Activated CD4-positive, alpha-beta T cell treated with anti-CD3 and anti-CD28 coated beads, Interleukin-2, amount 10 ng/mL, durations not matched to agents 7 days and 5 days (primary cell): ENCODE results near the gene NLRC5. TPM values are rescaled to one million over a fixed set of nuclear protein-coding genes. Genes with fewer than 3 reads are reported as not detected.
A peak's percentile ranks its signal among the peaks of the same experiment; 100 is the strongest.
"Not testable (repeated sequence)": the region's sequence is repeated elsewhere in the genome, so short reads cannot be mapped to it uniquely, and the experiment has no call there.

ENCODE experiments used
- CTCF ChIA-PET: fragments of 350-600 bp; sonication (Branson Sonifier 250); formaldehyde crosslinking; loops from one replicate; lab custom pipeline; 2021; ENCODE audit warnings: antibody characterized with exemption; lab: Charles Lee
- POLR2A ChIA-PET: fragments of 350-600 bp; sonication (Branson Sonifier 250); formaldehyde crosslinking; loops from one replicate; lab custom pipeline; 2021; ENCODE audit warnings: antibody characterized with exemption; lab: Charles Lee
- DNase-seq: peaks from one replicate; pipeline ENCODE4 v3.0.0-alpha.2; 2020
- H3K27ac Mint-ChIP-seq: one replicate; pipeline ENCODE4 v1.8.0; 2021; ENCODE audit warnings: mild to moderate bottlenecking, moderate library complexity, mixed read lengths
- H3K27me3 Mint-ChIP-seq: one replicate; pipeline ENCODE4 v1.8.0; 2021; ENCODE audit warnings: mixed read lengths
- H3K36me3 Mint-ChIP-seq: one replicate; pipeline ENCODE4 v1.8.0; 2021; ENCODE audit warnings: low read depth, mixed read lengths
- H3K4me1 Mint-ChIP-seq: one replicate; pipeline ENCODE4 v1.8.0; 2021; ENCODE audit warnings: mixed read lengths
- H3K4me3 Mint-ChIP-seq: one replicate; pipeline ENCODE4 v1.8.0; 2021; ENCODE audit warnings: mild to moderate bottlenecking, moderate library complexity, mixed read lengths
- H3K9me3 Mint-ChIP-seq: one replicate; pipeline ENCODE4 v1.8.0; 2021; ENCODE audit warnings: mixed read lengths
- total RNA-seq, 2 experiments: library from RNA; stranded (reverse); gene quantifications; one replicate each; pipeline ENCODE4 v1.2.3, GENCODE V29; 2021

The NLRC5 gene
- total RNA-seq, 2 experiments from 2014 or later = 428 to 468 TPM

GRCh38 chr16:57064995-57065394 lies 75.6 kb downstream of the NLRC5 start:
- H3K4me1 Mint-ChIP-seq = peaks cover 8% of the 10 kb centered on the region
- no peak overlapping the region for H3K27ac Mint-ChIP-seq
- no peak overlapping the region for H3K4me3 Mint-ChIP-seq
- CTCF ChIA-PET = interaction anchor here (1.1 to 3.3 kb wide), 2 partner anchors 12 to 19 kb away, joined by 3 to 12 read pairs; no protein-coding TSS in a partner anchor
- no peak for DNase-seq
- peaks cover 54% of the 10 kb centered on the region for H3K36me3 Mint-ChIP-seq
- no peaks in the 10 kb centered on the region for H3K9me3 Mint-ChIP-seq
- POLR2A ChIA-PET = no interaction called here
- H3K27me3 Mint-ChIP-seq = no peaks in the 10 kb centered on the region

- no peaks in the 10 kb centered on the region for H3K27me3 Mint-ChIP-seq
- no peak overlapping the region for H3K4me3 Mint-ChIP-seq
- ChIA-PET POLR2A (no interaction called here), CTCF (interaction anchor here (0.6 to 3.3 kb wide), 6 partner anchors 10 to 710 kb away, joined by 3 to 12 read pairs (median 4); no protein-coding TSS in a partner anchor)
- H3K4me1 Mint-ChIP-seq = peaks cover 11% of the 10 kb centered on the region
- no peak overlapping the region for H3K27ac Mint-ChIP-seq
- H3K36me3 Mint-ChIP-seq = peaks cover 56% of the 10 kb centered on the region
- H3K9me3 Mint-ChIP-seq = no peaks in the 10 kb centered on the region
- no peak for DNase-seq
These were observed 77.3 kb downstream of the NLRC5 start for GRCh38 chr16:57066625-57067024.

- no peaks in the 10 kb centered on the region for H3K9me3 Mint-ChIP-seq
- ChIA-PET CTCF (interaction anchor here (1.1 to 3.3 kb wide), 5 partner anchors 9 to 103 kb away, joined by 3 to 12 read pairs (median 5); no protein-coding TSS in a partner anchor), POLR2A (interaction anchor here (0.6 kb wide), 1 partner anchor 12 kb away, joined by 5 read pairs; no protein-coding TSS in a partner anchor)
- peak overlapping the region; percentile 33 for H3K27ac Mint-ChIP-seq
- peaks cover 11% of the 10 kb centered on the region for H3K4me1 Mint-ChIP-seq
- H3K36me3 Mint-ChIP-seq = peaks cover 56% of the 10 kb centered on the region
- H3K4me3 Mint-ChIP-seq = no peak overlapping the region
- DNase-seq = no peak
- H3K27me3 Mint-ChIP-seq = no peaks in the 10 kb centered on the region
These were observed 78.0 kb downstream of the NLRC5 start for GRCh38 chr16:57067347-57067746.

GRCh38 chr16:57069053-57069452 lies 79.7 kb downstream of the NLRC5 start:
- Mint-ChIP-seq H3K4me3 (no peak overlapping the region), H3K27ac (no peak overlapping the region), H3K4me1 (peaks cover 14% of the 10 kb centered on the region), H3K36me3 (peaks cover 66% of the 10 kb centered on the region), H3K27me3 (no peaks in the 10 kb centered on the region), H3K9me3 (no peaks in the 10 kb centered on the region)
- CTCF ChIA-PET = interaction anchor here (1.6 to 1.9 kb wide), 5 partner anchors 8 to 24 kb away, joined by 3 to 7 read pairs (median 6); partner anchors contain the start of gene CPNE2
- POLR2A ChIA-PET = no interaction called here
- no peak for DNase-seq

GRCh38 chr16:57069635-57070370 lies 80.4 kb downstream of the NLRC5 start:
- peaks cover 14% of the 10 kb centered on the region for H3K4me1 Mint-ChIP-seq
- ChIA-PET CTCF (interaction anchor here (0.9 to 1.9 kb wide), 6 partner anchors 9 to 43 kb away, joined by 3 to 7 read pairs (median 6); partner anchors contain the start of gene CPNE2), POLR2A (no interaction called here)
- no peaks in the 10 kb centered on the region for H3K9me3 Mint-ChIP-seq
- H3K36me3 Mint-ChIP-seq = peaks cover 64% of the 10 kb centered on the region
- H3K4me3 Mint-ChIP-seq = no peak overlapping the region
- DNase-seq = no peak
- peak overlapping the region; percentile 79 for H3K27ac Mint-ChIP-seq
- no peaks in the 10 kb centered on the region for H3K27me3 Mint-ChIP-seq

GRCh38 chr16:57070424-57070823 lies 81.1 kb downstream of the NLRC5 start:
- DNase-seq = no peak
- Mint-ChIP-seq H3K4me1 (peaks cover 14% of the 10 kb centered on the region), H3K27ac (peak overlapping the region; percentile 79), H3K27me3 (no peaks in the 10 kb centered on the region), H3K9me3 (no peaks in the 10 kb centered on the region), H3K4me3 (no peak overlapping the region), H3K36me3 (peaks cover 63% of the 10 kb centered on the region)
- ChIA-PET CTCF (interaction anchor here (0.9 to 1.9 kb wide), 6 partner anchors 9 to 44 kb away, joined by 3 to 7 read pairs (median 6); partner anchors contain the start of gene CPNE2), POLR2A (no interaction called here)

- H3K4me3 Mint-ChIP-seq, H3K27me3 Mint-ChIP-seq, DNase-seq, H3K9me3 Mint-ChIP-seq, POLR2A ChIA-PET: not testable (repeated sequence)
- H3K27ac Mint-ChIP-seq = peak overlapping the region; percentile 50
- H3K4me1 Mint-ChIP-seq = peaks cover 14% of the 10 kb centered on the region
- CTCF ChIA-PET = interaction anchor here (0.9 kb wide), 1 partner anchor 10 kb away, joined by 3 read pairs; no protein-coding TSS in a partner anchor
- peaks cover 67% of the 10 kb centered on the region for H3K36me3 Mint-ChIP-seq
These were observed 81.8 kb downstream of the NLRC5 start for GRCh38 chr16:57071081-57071732.

GRCh38 chr16:57071831-57072582 lies 82.7 kb downstream of the NLRC5 start:
- Mint-ChIP-seq H3K4me3 (no peak overlapping the region), H3K27ac (peak overlapping the region; percentile 4), H3K27me3 (no peaks in the 10 kb centered on the region), H3K36me3 (peaks cover 71% of the 10 kb centered on the region), H3K4me1 (peaks cover 14% of the 10 kb centered on the region), H3K9me3 (no peaks in the 10 kb centered on the region)
- ChIA-PET POLR2A (no interaction called here), CTCF (interaction anchor here (0.9 to 1.0 kb wide), 2 partner anchors 10 to 13 kb away, joined by 3 read pairs; no protein-coding TSS in a partner anchor)
- no peak for DNase-seq

- Mint-ChIP-seq H3K4me1 (peaks cover 14% of the 10 kb centered on the region), H3K9me3 (no peaks in the 10 kb centered on the region), H3K27ac (peak overlapping the region; percentile 4), H3K27me3 (no peaks in the 10 kb centered on the region), H3K4me3 (no peak overlapping the region), H3K36me3 (peaks cover 66% of the 10 kb centered on the region)
- DNase-seq = no peak
- ChIA-PET POLR2A (no interaction called here), CTCF (interaction anchor here (1.0 to 3.4 kb wide), 2 partner anchors 11 to 13 kb away, joined by 3 to 11 read pairs; no protein-coding TSS in a partner anchor)
These were observed 83.4 kb downstream of the NLRC5 start for GRCh38 chr16:57072616-57073275.

GRCh38 chr16:57077714-57078113 lies 88.4 kb downstream of the NLRC5 start:
- ChIA-PET POLR2A (no interaction called here), CTCF (interaction anchor here (2.3 to 2.5 kb wide), 2 partner anchors 11 to 16 kb away, joined by 12 read pairs; no protein-coding TSS in a partner anchor)
- H3K4me3 Mint-ChIP-seq = no peak overlapping the region
- no peak overlapping the region for H3K27ac Mint-ChIP-seq
- no peak for DNase-seq
- H3K36me3 Mint-ChIP-seq = peaks cover 47% of the 10 kb centered on the region
- H3K27me3 Mint-ChIP-seq = no peaks in the 10 kb centered on the region
- H3K4me1 Mint-ChIP-seq = peaks cover 3% of the 10 kb centered on the region
- no peaks in the 10 kb centered on the region for H3K9me3 Mint-ChIP-seq

- Mint-ChIP-seq H3K36me3 (peaks cover 27% of the 10 kb centered on the region), H3K27me3 (no peaks in the 10 kb centered on the region), H3K9me3 (no peaks in the 10 kb centered on the region), H3K27ac (no peak overlapping the region), H3K4me1 (peaks cover 9% of the 10 kb centered on the region), H3K4me3 (no peak overlapping the region)
- no peak for DNase-seq
- CTCF ChIA-PET = interaction anchor here (1.0 kb wide), 1 partner anchor 117 kb away, joined by 3 read pairs; no protein-coding TSS in a partner anchor
- POLR2A ChIA-PET = no interaction called here
These were observed 92.4 kb downstream of the NLRC5 start for GRCh38 chr16:57081744-57082143.
